ENCODE results near the gene ARHGAP35. TPM values are rescaled to one million over a fixed set of nuclear protein-coding genes. Genes with fewer than 3 reads are reported as not detected.
"Not testable (repeated sequence)": the region's sequence is repeated elsewhere in the genome, so short reads cannot be mapped to it uniquely, and the experiment has no call there.

ARHGAP35 gene
- total and polyA plus RNA-seq, 11 donors, result 34.8 to 91.0 (median 76.5) TPM

GRCh38 chr19:46881092-46881491 lies 20.3 kb downstream of the ARHGAP35 start:
- no peaks in the 10 kb centered on the region for H3K36me3 ChIP-seq
- no peaks in the 10 kb centered on the region for H3K9me3 ChIP-seq
- intact Hi-C loops (cut with DNase I), result no loop called here
- peaks cover 0 to 30% (median 14%) of the 10 kb centered on the region in 12 donors for H3K4me1 ChIP-seq
- no peak overlapping the region for H3K4me3 ChIP-seq
- no peak for DNase-seq
- TF ChIP-seq CTCF (IDR thresholded peaks at IDR 0.05) (no peak), POLR2A (IDR thresholded peaks at IDR 0.05) (no peak)
- no peak overlapping the region for H3K27ac ChIP-seq
- 94 to 99% (median 98%) methylated on average over 4 of the region's 4 CpGs for WGBS, 4 donors
- ATAC-seq, result no peak
- no peaks in the 10 kb centered on the region for H3K27me3 ChIP-seq

- Histone ChIP-seq H3K27me3 (no peaks in the 10 kb centered on the region), H3K4me3 (no peak overlapping the region), H3K27ac (no peak overlapping the region), H3K9me3 (peaks cover 0 to 3% (median 0%) of the 10 kb centered on the region in 12 donors), H3K4me1 (peaks cover 0 to 33% (median 14%) of the 10 kb centered on the region in 12 donors), H3K36me3 (no peaks in the 10 kb centered on the region)
- no peak for DNase-seq
- ATAC-seq, result no peak
- intact Hi-C loops (cut with DNase I), result no loop called here
- TF ChIP-seq CTCF (IDR thresholded peaks at IDR 0.05), result no peak
- TF ChIP-seq POLR2A (IDR thresholded peaks at IDR 0.05), result no peak
- 93 to 97% (median 96%) methylated on average over 4 of the region's 4 CpGs for WGBS, 4 donors
Observed at GRCh38 chr19:46882034-46882433, 21.2 kb downstream of the ARHGAP35 start.

- H3K9me3 ChIP-seq; H3K27me3 ChIP-seq; DNase-seq; intact Hi-C loops (cut with DNase I); H3K27ac ChIP-seq; ATAC-seq; H3K4me3 ChIP-seq; H3K36me3 ChIP-seq: not testable (repeated sequence)
- 76 to 80% (median 79%) methylated on average over 4 of the region's 4 CpGs for WGBS, 4 donors
- peaks cover 0 to 33% (median 14%) of the 10 kb centered on the region in 12 donors for H3K4me1 ChIP-seq
Observed at GRCh38 chr19:46882751-46883150, 22.0 kb downstream of the ARHGAP35 start.

GRCh38 chr19:46885411-46885810 lies 24.6 kb downstream of the ARHGAP35 start:
- no peak for ATAC-seq
- Histone ChIP-seq H3K36me3 (no peaks in the 10 kb centered on the region), H3K4me1 (peaks cover 0 to 32% (median 9%) of the 10 kb centered on the region in 12 donors), H3K27ac (no peak overlapping the region), H3K27me3 (no peaks in the 10 kb centered on the region), H3K4me3 (no peak overlapping the region), H3K9me3 (peaks cover 0 to 8% (median 0%) of the 10 kb centered on the region in 12 donors)
- 73 to 86% (median 84%) methylated on average over 2 of the region's 2 CpGs for WGBS, 4 donors
- DNase-seq, result no peak
- TF ChIP-seq CTCF (IDR thresholded peaks at IDR 0.05), result no peak
- TF ChIP-seq POLR2A (IDR thresholded peaks at IDR 0.05), result no peak
- intact Hi-C loops (cut with DNase I), result no loop called here
